Transverse colon (tissue), 3 donors: Measurements from ENCODE around the gene AHCY.

Experiments used
- POLR2A ChIP-seq: fragments of 450-650 bp; IDR thresholded peaks from one replicate; pipeline ENCODE4 v1.6.1; 2016; ENCODE audit warnings: antibody characterized with exemption, mild to moderate bottlenecking, moderate library complexity
- TF ChIP-seq, protein P1 (sequence below), 5 experiments: fragments of 200-600 bp in 3 of 5; fragments of 450-650 bp in 2 of 5; sonication (generic) in 3 of 5; IDR thresholded peaks; 1 replicate in 2 of 5; 2 replicates in 3 of 5; pipeline ENCODE4 v1.5.1; 2016 to 2017; ENCODE audit warnings: antibody characterized with exemption in 5 of 5, inconsistent platforms in 3 of 5, mild to moderate bottlenecking in 2 of 5, moderate library complexity in 1 of 5

DNA sequence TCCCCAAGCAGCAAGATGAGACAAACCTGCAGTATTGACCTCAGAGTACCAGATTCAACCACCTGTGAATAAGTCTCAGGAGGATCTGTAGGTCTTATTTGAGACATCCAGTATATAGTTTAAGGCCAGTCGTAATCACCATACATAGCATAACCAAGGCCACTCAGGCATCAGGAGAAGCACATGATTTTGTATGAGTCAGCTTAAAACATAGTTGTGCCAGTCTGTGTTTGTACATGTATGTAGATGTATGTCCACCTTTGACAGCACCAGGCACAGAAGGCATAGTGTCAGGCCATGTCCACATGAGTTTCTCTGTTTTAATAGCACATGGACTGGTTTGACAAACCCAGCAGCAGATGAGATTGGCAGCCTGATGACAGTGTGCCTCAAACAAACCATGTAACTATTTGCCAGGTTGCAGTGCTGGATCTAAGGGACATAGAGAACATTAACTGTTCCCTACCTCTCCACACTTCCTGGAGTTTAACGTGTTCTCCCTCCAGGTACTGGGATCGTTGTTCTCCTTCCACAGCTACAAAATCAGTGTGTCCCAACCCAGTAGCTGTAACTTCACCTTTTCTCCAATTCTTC, 70.6 kb downstream of the AHCY start:
- TF ChIP-seq, protein P1, sequence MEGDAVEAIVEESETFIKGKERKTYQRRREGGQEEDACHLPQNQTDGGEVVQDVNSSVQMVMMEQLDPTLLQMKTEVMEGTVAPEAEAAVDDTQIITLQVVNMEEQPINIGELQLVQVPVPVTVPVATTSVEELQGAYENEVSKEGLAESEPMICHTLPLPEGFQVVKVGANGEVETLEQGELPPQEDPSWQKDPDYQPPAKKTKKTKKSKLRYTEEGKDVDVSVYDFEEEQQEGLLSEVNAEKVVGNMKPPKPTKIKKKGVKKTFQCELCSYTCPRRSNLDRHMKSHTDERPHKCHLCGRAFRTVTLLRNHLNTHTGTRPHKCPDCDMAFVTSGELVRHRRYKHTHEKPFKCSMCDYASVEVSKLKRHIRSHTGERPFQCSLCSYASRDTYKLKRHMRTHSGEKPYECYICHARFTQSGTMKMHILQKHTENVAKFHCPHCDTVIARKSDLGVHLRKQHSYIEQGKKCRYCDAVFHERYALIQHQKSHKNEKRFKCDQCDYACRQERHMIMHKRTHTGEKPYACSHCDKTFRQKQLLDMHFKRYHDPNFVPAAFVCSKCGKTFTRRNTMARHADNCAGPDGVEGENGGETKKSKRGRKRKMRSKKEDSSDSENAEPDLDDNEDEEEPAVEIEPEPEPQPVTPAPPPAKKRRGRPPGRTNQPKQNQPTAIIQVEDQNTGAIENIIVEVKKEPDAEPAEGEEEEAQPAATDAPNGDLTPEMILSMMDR (IDR thresholded peaks at IDR 0.05) = no peak
- no peak for TF ChIP-seq POLR2A
